ENCODE results near the gene IRX6. TPM values are rescaled to one million over a fixed set of nuclear protein-coding genes. Genes with fewer than 3 reads are reported as not detected.

The IRX6 gene
- total RNA-seq, 1 experiment from 2014 or later, result not detected

GRCh38 chr16:55369151-55369550 is 45.1 kb downstream of the IRX6 start:
- no peaks in the 10 kb centered on the region for H3K9me3 ChIP-seq (ENCODE audit: control insufficient read depth, low read depth, low read length)
- H4K8ac ChIP-seq (replicated peaks; ENCODE audit: insufficient read length, low read depth, low read length), result no peak overlapping the region
- no peak overlapping the region for H3K4me2 ChIP-seq (ENCODE audit: insufficient read depth, insufficient read length, low read length)
- H3K9me3 Mint-ChIP-seq, result no peaks in the 10 kb centered on the region
- H3K4me1 Mint-ChIP-seq, result peaks cover 12 to 28% of the 10 kb centered on the region in 2 experiments
- H4K5ac ChIP-seq (ENCODE audit: insufficient read length, low read depth, low read length), result no peak overlapping the region
- H3K79me1 ChIP-seq (ENCODE audit: insufficient read depth, low read depth, low read length, poor library complexity, severe bottlenecking), result no peaks in the 10 kb centered on the region
- no peak overlapping the region for H3T11ph ChIP-seq (ENCODE audit: low read length)
- H3K23ac ChIP-seq (ENCODE audit: insufficient read length, low read depth, low read length), result no peak overlapping the region
- no peak overlapping the region for H3K9ac ChIP-seq (ENCODE audit: extremely low read depth, insufficient read length, low read length)
- no peak overlapping the region for H3K4me3 Mint-ChIP-seq
- H3K27ac ChIP-seq (ENCODE audit: insufficient read length, low read depth, low read length), result no peak overlapping the region
- no peak overlapping the region for H2BK12ac ChIP-seq (ENCODE audit: insufficient read length, low read depth, low read length)
- no peak overlapping the region for H3K27ac Mint-ChIP-seq
- H3K79me2 ChIP-seq (ENCODE audit: insufficient read depth, low read length), result no peaks in the 10 kb centered on the region
- no peaks in the 10 kb centered on the region for H3K4me1 ChIP-seq (ENCODE audit: insufficient read depth, low read length)
- H3K36me3 Mint-ChIP-seq (ENCODE audit: insufficient read depth in 1 of 3, low read depth in 3 of 3), result no peaks in the 10 kb centered on the region
- H3K23me2 ChIP-seq (ENCODE audit: insufficient read length, low read depth, low read length, poor library complexity, severe bottlenecking), result no peaks in the 10 kb centered on the region
- H3K27me3 ChIP-seq (ENCODE audit: insufficient read depth, low read length), result no peaks in the 10 kb centered on the region; the same call in 1 of the 2 replicates
- H2BK15ac ChIP-seq (ENCODE audit: low read depth, low read length), result no peak overlapping the region
- WGBS (ENCODE audit: extremely low coverage, insufficient read length, low lambda C conversion rate), result no CpG with 5 or more reads among the region's 5 CpGs
- H2BK120ac ChIP-seq (ENCODE audit: low read depth, low read length, poor library complexity, severe bottlenecking), result no peak overlapping the region
- H4K91ac ChIP-seq (ENCODE audit: insufficient read length, low read depth, low read length), result no peak overlapping the region
- H2AFZ ChIP-seq (ENCODE audit: low read length), result no peak overlapping the region
- no peak overlapping the region for H2BK20ac ChIP-seq (ENCODE audit: low read depth, low read length, poor library complexity, severe bottlenecking)
- H3K56ac ChIP-seq (ENCODE audit: insufficient read length, low read depth, low read length), result no peak overlapping the region
- no peak overlapping the region for H2BK5ac ChIP-seq (ENCODE audit: insufficient read length, low read length)
- no peak overlapping the region for H3K14ac ChIP-seq (ENCODE audit: insufficient read depth, low read length)
- H2AK5ac ChIP-seq (ENCODE audit: insufficient read length, low read length), result no peak overlapping the region
- TF ChIP-seq, protein P1, sequence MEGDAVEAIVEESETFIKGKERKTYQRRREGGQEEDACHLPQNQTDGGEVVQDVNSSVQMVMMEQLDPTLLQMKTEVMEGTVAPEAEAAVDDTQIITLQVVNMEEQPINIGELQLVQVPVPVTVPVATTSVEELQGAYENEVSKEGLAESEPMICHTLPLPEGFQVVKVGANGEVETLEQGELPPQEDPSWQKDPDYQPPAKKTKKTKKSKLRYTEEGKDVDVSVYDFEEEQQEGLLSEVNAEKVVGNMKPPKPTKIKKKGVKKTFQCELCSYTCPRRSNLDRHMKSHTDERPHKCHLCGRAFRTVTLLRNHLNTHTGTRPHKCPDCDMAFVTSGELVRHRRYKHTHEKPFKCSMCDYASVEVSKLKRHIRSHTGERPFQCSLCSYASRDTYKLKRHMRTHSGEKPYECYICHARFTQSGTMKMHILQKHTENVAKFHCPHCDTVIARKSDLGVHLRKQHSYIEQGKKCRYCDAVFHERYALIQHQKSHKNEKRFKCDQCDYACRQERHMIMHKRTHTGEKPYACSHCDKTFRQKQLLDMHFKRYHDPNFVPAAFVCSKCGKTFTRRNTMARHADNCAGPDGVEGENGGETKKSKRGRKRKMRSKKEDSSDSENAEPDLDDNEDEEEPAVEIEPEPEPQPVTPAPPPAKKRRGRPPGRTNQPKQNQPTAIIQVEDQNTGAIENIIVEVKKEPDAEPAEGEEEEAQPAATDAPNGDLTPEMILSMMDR (conservative IDR thresholded peaks at IDR 0.05), result no peak
- H3K18ac ChIP-seq (ENCODE audit: insufficient read length, low read depth, low read length), result no peak overlapping the region
- H3K27me3 Mint-ChIP-seq (ENCODE audit: low read depth), result peaks cover 60% of the 10 kb centered on the region
- DNase-seq, result no peak
- H3K4ac ChIP-seq (ENCODE audit: low read depth, low read length), result no peak overlapping the region
- no peaks in the 10 kb centered on the region for H4K20me1 ChIP-seq (ENCODE audit: control insufficient read depth, insufficient read depth, insufficient read length)
